ENCODE measurements around the gene KBTBD12.

KBTBD12 gene

DNA sequence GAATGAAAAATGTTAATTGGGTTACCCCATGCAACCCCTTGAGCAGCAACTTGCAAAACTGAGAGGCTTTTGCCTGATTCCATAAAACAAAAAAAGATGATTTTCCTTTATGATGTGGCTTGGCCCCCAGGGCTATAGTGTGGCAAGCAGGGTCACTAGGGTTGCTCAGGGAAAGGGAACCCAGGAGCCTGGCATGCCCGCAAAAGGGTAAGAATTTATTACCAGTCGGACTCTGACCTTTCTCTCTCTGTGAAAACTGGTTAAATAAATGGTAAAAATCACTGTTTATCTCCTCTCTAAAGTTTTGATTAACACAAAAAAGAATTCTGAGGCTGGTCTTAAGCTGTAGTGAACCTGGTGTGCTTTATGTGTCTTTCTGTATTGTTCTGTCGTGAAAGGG lies 99.5 kb downstream of the KBTBD12 start:
- no peak for TF ChIP-seq MYC (IDR thresholded peaks at IDR 0.05; ENCODE audit: low read depth, low read length)
- no peak for TF ChIP-seq MAX (IDR thresholded peaks at IDR 0.05; ENCODE audit: low read depth, low read length)
- TF ChIP-seq CTCF (IDR thresholded peaks at IDR 0.05; ENCODE audit: low read depth, low read length): no peak
- no peak for TF ChIP-seq POLR2A (IDR thresholded peaks at IDR 0.05; ENCODE audit: extremely low read depth, insufficient read length)
- no peak overlapping the region for H3K4me3 ChIP-seq (ENCODE audit: low read depth, low read length)
- DNase-seq (ENCODE audit: low read depth): no peak

DNA sequence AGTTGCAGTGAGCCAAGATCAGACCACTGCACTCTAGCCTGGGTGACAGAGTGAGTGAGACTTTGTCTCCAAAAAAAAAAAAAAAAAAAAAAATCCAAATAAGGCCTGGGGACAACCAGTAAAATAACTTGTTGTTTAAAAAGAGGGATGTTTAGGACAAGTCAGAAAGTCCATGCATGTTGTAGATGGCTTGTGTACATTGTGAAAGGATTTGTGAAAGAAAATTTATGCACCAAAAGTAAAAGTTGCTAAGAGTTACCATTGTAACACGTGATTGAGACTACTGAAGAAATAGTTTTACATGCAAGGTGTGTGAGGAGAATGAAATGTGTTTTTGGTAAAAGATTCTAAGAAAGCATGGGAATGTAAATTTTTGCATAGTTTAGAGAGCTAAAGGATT lies 101.5 kb downstream of the KBTBD12 start:
- DNase-seq (ENCODE audit: low read depth): no peak
- TF ChIP-seq MYC (IDR thresholded peaks at IDR 0.05; ENCODE audit: low read depth, low read length) (no peak), MAX (IDR thresholded peaks at IDR 0.05; ENCODE audit: low read depth, low read length) (no peak), POLR2A (IDR thresholded peaks at IDR 0.05; ENCODE audit: extremely low read depth, insufficient read length) (no peak), CTCF (IDR thresholded peaks at IDR 0.05; ENCODE audit: low read depth, low read length) (no peak)
- no peak overlapping the region for H3K4me3 ChIP-seq (ENCODE audit: low read depth, low read length)

DNA sequence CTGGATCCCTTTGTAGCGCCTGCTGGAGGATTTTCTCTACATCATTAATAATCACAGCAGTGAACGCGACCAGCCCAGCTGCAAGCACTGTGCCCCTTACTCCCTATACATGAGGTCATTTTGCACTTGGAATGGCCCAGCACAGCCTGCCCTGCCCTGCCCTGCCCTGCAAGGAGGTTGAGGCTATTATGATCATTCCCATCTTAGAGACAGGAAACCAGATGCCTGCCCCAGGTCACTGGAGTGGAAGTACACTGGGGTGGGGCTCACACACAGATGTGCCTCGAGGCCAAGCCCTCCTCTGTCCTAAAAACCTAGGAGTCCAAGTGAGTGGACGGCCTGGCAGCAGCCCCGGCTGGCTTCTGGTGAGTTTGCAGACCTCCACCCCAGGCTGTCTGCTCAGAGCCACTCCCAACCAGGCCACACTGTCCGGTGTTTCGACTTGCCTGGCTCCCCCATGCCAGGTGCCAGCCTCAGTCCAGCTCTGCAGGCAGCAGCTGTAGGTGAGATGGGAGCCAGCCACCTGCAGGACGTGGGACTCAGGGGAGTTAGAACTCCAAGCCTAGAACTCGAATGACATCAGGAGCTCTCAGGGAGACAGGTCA lies 106.8 kb downstream of the KBTBD12 start:
- DNase-seq (ENCODE audit: low read depth): no peak
- H3K4me3 ChIP-seq (ENCODE audit: low read depth, low read length): no peak overlapping the region
- TF ChIP-seq POLR2A (IDR thresholded peaks at IDR 0.05; ENCODE audit: extremely low read depth, insufficient read length): no peak
- no peak for TF ChIP-seq CTCF (IDR thresholded peaks at IDR 0.05; ENCODE audit: low read depth, low read length)
- TF ChIP-seq MAX (IDR thresholded peaks at IDR 0.05; ENCODE audit: low read depth, low read length): no peak
- TF ChIP-seq MYC (IDR thresholded peaks at IDR 0.05; ENCODE audit: low read depth, low read length): no peak

DNA sequence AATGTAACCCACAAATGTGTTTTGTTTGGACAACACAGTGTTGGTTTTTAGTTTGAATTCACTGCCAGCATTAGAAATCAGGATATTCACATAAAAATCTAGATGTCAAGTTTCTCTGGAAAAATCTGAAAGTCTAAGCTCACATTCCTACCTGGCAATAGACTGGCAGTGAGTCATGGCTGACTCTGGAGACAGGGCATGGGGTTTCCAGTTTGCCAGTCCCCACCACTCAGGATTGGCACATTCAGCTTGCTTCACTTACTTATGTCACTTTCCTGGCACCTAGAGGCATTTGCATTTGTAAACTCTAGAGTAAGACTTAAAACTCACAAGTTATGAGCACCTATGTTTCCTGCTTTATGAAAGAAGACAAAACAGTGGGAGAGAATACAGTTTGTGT lies 118.1 kb downstream of the KBTBD12 start:
- TF ChIP-seq POLR2A (IDR thresholded peaks at IDR 0.05; ENCODE audit: extremely low read depth, insufficient read length): no peak
- no peak for TF ChIP-seq MYC (IDR thresholded peaks at IDR 0.05; ENCODE audit: low read depth, low read length)
- no peak overlapping the region for H3K4me3 ChIP-seq (ENCODE audit: low read depth, low read length)
- no peak for DNase-seq (ENCODE audit: low read depth)

GRCh38 chr3:128036119-128036518 lies 121.1 kb downstream of the KBTBD12 start:
- DNase-seq (ENCODE audit: low read depth): no peak
- no peak for TF ChIP-seq MYC (IDR thresholded peaks at IDR 0.05; ENCODE audit: low read depth, low read length)
- TF ChIP-seq POLR2A (IDR thresholded peaks at IDR 0.05; ENCODE audit: extremely low read depth, insufficient read length): no peak
- TF ChIP-seq MAX (IDR thresholded peaks at IDR 0.05; ENCODE audit: low read depth, low read length): no peak
- no peak for TF ChIP-seq CTCF (IDR thresholded peaks at IDR 0.05; ENCODE audit: low read depth, low read length)
- no peak overlapping the region for H3K4me3 ChIP-seq (ENCODE audit: low read depth, low read length)

Measured in NB4 (cell line).